AG04450 (cell line): ENCODE data around the gene GCHFR. TPM values are rescaled to one million over a fixed set of nuclear protein-coding genes. Genes with fewer than 3 reads are reported as not detected.

ENCODE experiments used
- CTCF ChIA-PET: fragments of 300-600, 350-600 bp; formaldehyde crosslinking; extraction: SDS; loops from one replicate; lab custom pipeline; 2022; ENCODE audit warnings: antibody characterized with exemption, inconsistent platforms; lab: Charles Lee
- POLR2A ChIA-PET: fragments of 350-600 bp; formaldehyde crosslinking; extraction: SDS; loops from one replicate; lab custom pipeline; 2021; ENCODE audit warnings: antibody characterized with exemption, inconsistent platforms; lab: Yijun Ruan, JAX
- DNase-seq: peaks from one replicate; pipeline ENCODE4 v3.0.0-alpha.2; 2011; ENCODE audit warnings: low read depth, low spot score
- H3K27ac ChIP-seq: one replicate; pipeline ENCODE4 v1.5.1; 2012; ENCODE audit warnings: low read depth, low read length, control low read depth
- H3K27me3 ChIP-seq: one replicate; pipeline ENCODE4 v1.6.0; 2012; ENCODE audit warnings: low read length; ENCODE audit not compliant: control insufficient read depth, insufficient read depth
- H3K4me3 ChIP-seq: 2 replicates; pipeline ENCODE4 v1.5.1; 2011; ENCODE audit warnings: mild to moderate bottlenecking, low read depth, low read length, control low read depth
- H3K9me3 ChIP-seq: 2 replicates; pipeline ENCODE4 v1.5.1; 2012; ENCODE audit warnings: low read length; ENCODE audit not compliant: control insufficient read depth, insufficient read depth
- polyA plus RNA-seq: library from polyadenylated mRNA; depleted of rRNA; stranded (reverse); fragments of >200 nt; gene quantifications from 2 replicates; pipeline ENCODE4 v1.2.3, GENCODE V29; 2011
- TF ChIP-seq, protein P1 (sequence below): IDR thresholded peaks from 2 replicates; pipeline ENCODE4 v1.5.1; 2011; ENCODE audit warnings: low read depth, low read length, control low read depth, inconsistent platforms

Gene GCHFR
- polyA plus RNA-seq, 1 experiment = 4.2 TPM

DNA sequence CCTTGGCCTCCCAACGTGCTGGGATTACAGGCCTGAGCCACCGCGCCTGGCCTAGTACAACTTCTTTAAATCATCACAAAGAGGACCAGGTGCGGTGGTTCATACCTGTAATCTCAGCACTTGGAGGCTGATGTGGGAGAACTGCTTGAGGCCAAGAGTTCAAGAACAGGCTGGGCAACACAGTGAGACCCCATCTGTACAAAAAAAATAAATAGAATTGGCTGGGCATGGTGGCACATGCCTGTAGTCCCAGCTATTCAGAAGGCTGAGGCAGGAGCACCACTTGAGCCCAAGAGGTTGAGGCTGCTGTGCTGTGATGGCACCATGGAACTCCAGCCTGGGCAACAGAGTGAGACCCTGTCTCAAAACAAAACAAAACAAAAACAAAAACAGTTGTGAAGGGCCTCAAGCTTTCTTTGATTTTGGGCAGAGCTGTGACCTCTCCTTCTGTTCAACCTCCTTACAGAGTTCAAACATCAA lies 14.7 kb upstream of the GCHFR start:
- no peak for DNase-seq
- Histone ChIP-seq H3K9me3 (no peaks in the 10 kb centered on the region), H3K27me3 (no peaks in the 10 kb centered on the region), H3K27ac (no peak overlapping the region), H3K4me3 (no peak overlapping the region)
- TF ChIP-seq, protein P1, sequence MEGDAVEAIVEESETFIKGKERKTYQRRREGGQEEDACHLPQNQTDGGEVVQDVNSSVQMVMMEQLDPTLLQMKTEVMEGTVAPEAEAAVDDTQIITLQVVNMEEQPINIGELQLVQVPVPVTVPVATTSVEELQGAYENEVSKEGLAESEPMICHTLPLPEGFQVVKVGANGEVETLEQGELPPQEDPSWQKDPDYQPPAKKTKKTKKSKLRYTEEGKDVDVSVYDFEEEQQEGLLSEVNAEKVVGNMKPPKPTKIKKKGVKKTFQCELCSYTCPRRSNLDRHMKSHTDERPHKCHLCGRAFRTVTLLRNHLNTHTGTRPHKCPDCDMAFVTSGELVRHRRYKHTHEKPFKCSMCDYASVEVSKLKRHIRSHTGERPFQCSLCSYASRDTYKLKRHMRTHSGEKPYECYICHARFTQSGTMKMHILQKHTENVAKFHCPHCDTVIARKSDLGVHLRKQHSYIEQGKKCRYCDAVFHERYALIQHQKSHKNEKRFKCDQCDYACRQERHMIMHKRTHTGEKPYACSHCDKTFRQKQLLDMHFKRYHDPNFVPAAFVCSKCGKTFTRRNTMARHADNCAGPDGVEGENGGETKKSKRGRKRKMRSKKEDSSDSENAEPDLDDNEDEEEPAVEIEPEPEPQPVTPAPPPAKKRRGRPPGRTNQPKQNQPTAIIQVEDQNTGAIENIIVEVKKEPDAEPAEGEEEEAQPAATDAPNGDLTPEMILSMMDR = no peak
- ChIA-PET POLR2A (no interaction called here), CTCF (interaction anchor here (0.5 kb wide), 1 partner anchor 53 kb away, joined by 5 read pairs; no protein-coding TSS in a partner anchor)

DNA sequence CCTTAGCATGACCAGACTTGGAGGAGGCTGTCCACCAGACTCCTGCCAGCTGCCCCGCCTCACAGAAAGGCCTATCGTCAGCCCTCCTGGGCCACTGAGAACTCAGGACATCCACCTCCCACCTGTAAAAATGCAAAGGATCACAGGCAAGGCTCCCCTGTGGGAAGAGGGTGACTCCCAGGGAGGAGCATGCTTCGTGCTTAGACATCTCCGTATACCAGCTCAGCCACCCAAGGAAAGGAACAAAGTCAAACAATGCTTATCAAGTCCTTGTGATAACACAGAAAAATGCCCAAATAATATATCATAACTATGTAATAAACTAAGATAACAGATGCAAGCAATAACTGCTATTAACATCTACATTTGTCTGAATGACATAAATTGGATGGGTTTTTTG lies 13.0 kb upstream of the GCHFR start:
- DNase-seq = no peak
- POLR2A ChIA-PET = no interaction called here
- no peak overlapping the region for H3K27ac ChIP-seq
- CTCF ChIA-PET = no interaction called here
- no peak overlapping the region for H3K4me3 ChIP-seq
- H3K27me3 ChIP-seq = no peaks in the 10 kb centered on the region
- TF ChIP-seq, protein P1 = no peak
- H3K9me3 ChIP-seq = no peaks in the 10 kb centered on the region; the same call in 1 of the 2 replicates

DNA sequence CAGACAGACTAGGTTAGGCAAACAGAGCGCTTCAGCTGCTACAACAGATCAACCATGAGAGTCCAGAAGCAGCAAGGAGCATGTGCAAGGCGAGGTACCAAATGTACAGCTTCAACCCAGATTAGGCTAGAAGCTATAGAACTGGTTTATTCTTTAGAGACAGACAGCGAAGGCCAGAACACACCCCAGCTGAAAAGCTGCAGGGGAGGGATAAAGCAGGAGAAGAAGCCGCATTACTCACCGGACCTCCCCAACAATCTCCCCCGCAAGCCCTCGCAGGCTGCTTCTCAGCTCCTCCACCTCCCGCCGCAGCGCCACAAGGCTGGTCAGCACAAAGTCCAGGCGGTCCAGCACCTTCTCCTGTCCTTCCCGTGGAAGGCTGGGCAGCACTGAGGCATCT lies 12.1 kb upstream of the GCHFR start:
- POLR2A ChIA-PET = interaction anchor here (0.5 kb wide), 1 partner anchor 30 kb away, joined by 4 read pairs; no protein-coding TSS in a partner anchor
- no peak overlapping the region for H3K27ac ChIP-seq
- CTCF ChIA-PET = no interaction called here

DNA sequence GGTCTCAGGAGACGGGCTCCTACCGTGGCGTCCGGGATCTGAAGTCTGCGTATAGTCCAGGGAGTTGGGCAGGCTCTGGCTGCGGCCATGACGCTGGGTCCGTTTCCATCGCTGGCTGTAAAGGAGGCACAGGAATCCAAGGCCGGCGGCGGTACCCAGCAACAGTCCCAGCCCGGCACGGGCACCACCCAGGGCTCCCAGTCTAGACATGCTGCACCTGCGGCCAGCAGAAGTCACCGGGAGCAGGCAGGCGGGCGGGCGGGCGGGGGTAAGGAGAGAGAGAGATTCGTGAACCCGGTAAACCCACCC lies 9.3 kb upstream of the GCHFR start:
- CTCF ChIA-PET = no interaction called here
- Histone ChIP-seq H3K27ac (no peak overlapping the region), H3K4me3 (peak overlapping the region; percentile 94), H3K9me3 (no peaks in the 10 kb centered on the region; the same call in 1 of the 2 replicates), H3K27me3 (no peaks in the 10 kb centered on the region)
- POLR2A ChIA-PET = no interaction called here
- TF ChIP-seq, protein P1 = no peak
- no peak for DNase-seq

More for the DNA sequence above, 12.1 kb upstream of the GCHFR start:
- H3K27me3 ChIP-seq = no peaks in the 10 kb centered on the region
- DNase-seq = no peak
- H3K9me3 ChIP-seq = no peaks in the 10 kb centered on the region; the same call in 1 of the 2 replicates
- H3K4me3 ChIP-seq = no peak overlapping the region
- TF ChIP-seq, protein P1 = no peak

DNA sequence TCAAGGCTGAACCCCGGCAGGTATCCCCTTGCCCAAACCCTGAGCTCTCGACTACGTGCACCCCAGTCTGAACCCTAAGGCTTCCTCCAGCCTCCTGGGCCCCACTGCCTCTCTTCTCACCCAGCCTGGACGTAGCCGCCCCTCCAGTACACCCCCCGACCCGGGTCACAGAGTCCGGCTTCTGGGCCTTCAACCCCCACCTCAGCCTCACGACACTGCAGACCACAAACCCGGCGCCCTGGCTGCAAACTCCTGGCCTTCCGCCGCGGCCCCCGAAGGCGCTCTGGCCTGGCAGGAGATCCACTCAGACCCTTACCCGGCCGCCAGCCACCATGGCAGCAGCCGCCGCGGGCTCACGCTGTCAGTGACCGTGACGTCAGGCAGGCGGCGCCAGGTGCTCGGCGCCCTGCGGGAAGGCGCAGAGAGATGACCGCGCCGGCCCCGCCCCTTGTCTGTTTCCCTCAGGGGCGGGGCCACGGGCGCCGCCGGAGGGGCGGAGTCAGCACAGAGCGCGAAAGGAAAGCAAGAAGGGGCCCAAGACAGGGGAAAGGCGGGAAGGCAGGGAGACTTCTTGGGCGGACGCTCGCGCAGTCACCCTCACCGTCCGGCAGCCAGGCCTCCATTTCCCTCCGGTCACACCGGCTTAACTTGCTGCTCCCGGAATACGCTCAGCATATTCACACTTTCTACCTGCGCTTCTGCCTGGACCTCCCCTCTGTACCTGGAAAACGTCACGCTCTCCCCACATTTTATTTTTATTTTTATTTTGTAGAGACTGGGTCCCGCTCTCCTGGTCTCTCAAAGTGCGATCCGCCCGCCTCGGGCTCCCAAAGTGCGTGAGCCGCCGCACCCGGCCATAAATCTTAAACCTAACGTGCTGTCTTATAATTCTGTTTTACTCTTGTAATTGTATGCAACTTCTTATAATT lies 8.7 kb upstream of the GCHFR start, which contains the start of gene RMDN3:
Gene RMDN3 (minus strand): TSS at position 372 of the 929 bp plus-strand sequence. CDS start 471 bp downstream, outside the sequence.
- Histone ChIP-seq H3K9me3 (no peaks in the 10 kb centered on the region; the same call in 1 of the 2 replicates), H3K4me3 (peak within 1 kb of the TSS; percentile 94), H3K27ac (peak within 1 kb of the TSS; percentile 21), H3K27me3 (no peaks in the 10 kb centered on the region)
- TF ChIP-seq, protein P1 = no peak
- peak; percentile 67 for DNase-seq
- ChIA-PET CTCF (no interaction called here), POLR2A (no interaction called here)
